ENCODE measurements around the gene NAA25. TPM values are rescaled to one million over a fixed set of nuclear protein-coding genes. Genes with fewer than 3 reads are reported as not detected.

The NAA25 gene
- total RNA-seq, result 7.1 and 11.5 TPM in 2 replicates

GRCh38 chr12:112108202-112109079, at the start of gene NAA25:
NAA25 (minus strand) TSS chr12:112108783; CDS start chr12:112108773, 10 bp downstream.

GRCh38 chr12:112125250-112125999, 16.8 kb upstream of the NAA25 start, which contains the start of gene TRAFD1:
TRAFD1 (plus strand) TSS chr12:112125560; CDS start chr12:112130523, 4,963 bp downstream.

GRCh38 chr12:112012775-112013600, 95.6 kb downstream of the NAA25 start, which contains the start of the genes ERP29 and TMEM116:
ERP29 (plus strand) TSS chr12:112013426; CDS start chr12:112013466, 40 bp downstream.
TMEM116 (minus strand) TSS chr12:112013165; CDS start chr12:112005270, 7,895 bp downstream.

Other genes starting within 250 kb of the NAA25 start
- 6.6 and 8.8 TPM in 2 replicates for gene TMEM116, start 95.6 kb downstream of the NAA25 start, total RNA-seq
- gene ERP29, start 95.4 kb downstream of the NAA25 start, total RNA-seq, result 96.8 and 181 TPM in 2 replicates
- gene TRAFD1, start 16.8 kb upstream of the NAA25 start, total RNA-seq, result 58.6 and 63.6 TPM in 2 replicates